Chondrocyte (in vitro differentiated cells): ENCODE results near the gene APCDD1L. TPM values are rescaled to one million over a fixed set of nuclear protein-coding genes. Genes with fewer than 3 reads are reported as not detected.

Source experiments
- DNase-seq: peaks from one replicate; pipeline ENCODE4 v3.0.0; 2021; ENCODE audit warnings: mixed read lengths, low spot score
- H3K27ac Mint-ChIP-seq: one replicate; pipeline ENCODE4 v1.8.0; 2021; ENCODE audit warnings: mild to moderate bottlenecking, moderate library complexity, mixed read lengths; ENCODE audit not compliant: unreplicated experiment
- H3K27me3 Mint-ChIP-seq: 2 replicates; pipeline ENCODE4 v1.8.0; 2021; ENCODE audit warnings: low read depth, mixed read lengths
- H3K36me3 Mint-ChIP-seq: 2 replicates; pipeline ENCODE4 v1.8.0; 2021; ENCODE audit warnings: low read depth, mixed read lengths
- H3K4me1 Mint-ChIP-seq: 2 replicates; pipeline ENCODE4 v1.8.0; 2021; ENCODE audit warnings: low read depth, mild to moderate bottlenecking, mixed read lengths
- H3K4me3 Mint-ChIP-seq: one replicate; pipeline ENCODE4 v1.8.0; 2021; ENCODE audit warnings: mild to moderate bottlenecking, moderate library complexity, mixed read lengths; ENCODE audit not compliant: unreplicated experiment
- H3K9me3 Mint-ChIP-seq: 2 replicates; pipeline ENCODE4 v1.8.0; 2021; ENCODE audit warnings: low read depth, mixed read lengths
- CTCF ChIP-seq: fragments of 200-600 bp; sonication (generic); IDR thresholded peaks from 2 replicates; pipeline ENCODE4 v1.5.0; 2021; ENCODE audit warnings: antibody characterized with exemption, mild to moderate bottlenecking, moderate library complexity
- total RNA-seq: library from RNA; stranded (reverse); gene quantifications from 3 replicates; pipeline ENCODE4 v1.2.1, GENCODE V29; 2021

The APCDD1L gene
- total RNA-seq, 1 donor from 2014 or later = 20.7 TPM

- H3K27me3 Mint-ChIP-seq = no peaks in the 10 kb centered on the region
- H3K4me3 Mint-ChIP-seq = no peak overlapping the region
- no peaks in the 10 kb centered on the region for H3K9me3 Mint-ChIP-seq
- DNase-seq = no peak
- no peak overlapping the region for H3K27ac Mint-ChIP-seq
- H3K36me3 Mint-ChIP-seq = peaks cover 1% of the 10 kb centered on the region
- H3K4me1 Mint-ChIP-seq = peaks cover 3% of the 10 kb centered on the region
- peak; percentile 27 for TF ChIP-seq CTCF
These were observed 43.7 kb downstream of the APCDD1L start for GRCh38 chr20:58471193-58472164.

GRCh38 chr20:58470336-58471192 lies 44.6 kb downstream of the APCDD1L start:
- no peak for DNase-seq
- H3K27me3 Mint-ChIP-seq = no peaks in the 10 kb centered on the region
- TF ChIP-seq CTCF = no peak
- H3K27ac Mint-ChIP-seq = no peak overlapping the region
- H3K9me3 Mint-ChIP-seq = no peaks in the 10 kb centered on the region
- peaks cover 3% of the 10 kb centered on the region for H3K4me1 Mint-ChIP-seq
- H3K4me3 Mint-ChIP-seq = no peak overlapping the region
- H3K36me3 Mint-ChIP-seq = no peaks in the 10 kb centered on the region

- no peaks in the 10 kb centered on the region for H3K27me3 Mint-ChIP-seq
- peaks cover 3% of the 10 kb centered on the region for H3K4me1 Mint-ChIP-seq
- no peak overlapping the region for H3K4me3 Mint-ChIP-seq
- H3K27ac Mint-ChIP-seq = no peak overlapping the region
- TF ChIP-seq CTCF = no peak
- no peaks in the 10 kb centered on the region for H3K9me3 Mint-ChIP-seq
- H3K36me3 Mint-ChIP-seq = no peaks in the 10 kb centered on the region
- DNase-seq = no peak
These were observed 45.6 kb downstream of the APCDD1L start for GRCh38 chr20:58469616-58470015.

GRCh38 chr20:58467572-58468527 lies 47.3 kb downstream of the APCDD1L start:
- no peaks in the 10 kb centered on the region for H3K36me3 Mint-ChIP-seq
- TF ChIP-seq CTCF = no peak
- no peak for DNase-seq
- peaks cover 3% of the 10 kb centered on the region for H3K4me1 Mint-ChIP-seq
- no peaks in the 10 kb centered on the region for H3K27me3 Mint-ChIP-seq
- H3K9me3 Mint-ChIP-seq = no peaks in the 10 kb centered on the region
- no peak overlapping the region for H3K27ac Mint-ChIP-seq
- H3K4me3 Mint-ChIP-seq = no peak overlapping the region
